ENCODE measurements around the gene ZRANB1.
A peak's percentile ranks its signal among the peaks of the same experiment; 100 is the strongest.
"Not testable (repeated sequence)": the region's sequence is repeated elsewhere in the genome, so short reads cannot be mapped to it uniquely, and the experiment has no call there.

ZRANB1 gene

DNA sequence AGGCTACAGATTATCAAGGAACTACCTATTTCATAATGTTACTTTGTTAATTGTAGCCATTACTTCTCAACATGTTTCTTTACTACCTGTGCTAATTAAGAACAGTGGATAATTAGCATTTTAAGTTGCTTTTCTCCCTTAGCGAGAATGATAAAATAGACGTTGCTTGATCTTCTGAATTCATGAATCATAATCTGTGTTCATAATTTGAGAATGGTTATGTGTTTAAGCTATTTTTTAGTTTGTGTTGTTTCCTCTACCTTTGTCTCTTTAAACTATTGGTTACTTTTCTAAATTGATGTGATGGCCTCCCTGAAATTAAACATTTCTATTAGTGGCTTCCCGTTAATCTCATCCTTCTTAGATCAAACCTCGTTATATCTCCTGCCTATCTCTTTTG, at the start of gene ZRANB1:
ZRANB1 (plus strand) TSS at position 301 of the 400 bp plus-strand sequence. CDS start 371 bp downstream, outside the sequence.
- DNase-seq = no peak

DNA sequence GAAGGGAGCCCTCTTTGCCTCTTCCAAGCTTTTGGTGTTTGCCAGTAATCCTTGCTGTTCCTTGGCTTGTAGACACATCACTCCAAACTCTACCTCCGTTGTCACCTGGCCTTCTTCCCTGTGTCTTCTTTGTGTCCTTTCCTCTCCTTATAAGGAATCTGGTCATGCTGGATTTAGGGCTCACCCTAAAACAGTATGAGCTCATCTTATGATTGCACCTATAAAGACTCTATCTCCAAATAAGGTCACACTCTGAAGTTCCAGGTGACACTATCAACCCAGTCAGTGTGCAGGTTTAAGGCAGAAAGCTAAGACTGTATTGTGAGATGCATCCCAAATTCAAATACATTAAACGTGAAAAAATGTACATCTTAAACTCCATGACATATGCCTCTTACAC, 49.0 kb upstream of the ZRANB1 start:
- DNase-seq = no peak

DNA sequence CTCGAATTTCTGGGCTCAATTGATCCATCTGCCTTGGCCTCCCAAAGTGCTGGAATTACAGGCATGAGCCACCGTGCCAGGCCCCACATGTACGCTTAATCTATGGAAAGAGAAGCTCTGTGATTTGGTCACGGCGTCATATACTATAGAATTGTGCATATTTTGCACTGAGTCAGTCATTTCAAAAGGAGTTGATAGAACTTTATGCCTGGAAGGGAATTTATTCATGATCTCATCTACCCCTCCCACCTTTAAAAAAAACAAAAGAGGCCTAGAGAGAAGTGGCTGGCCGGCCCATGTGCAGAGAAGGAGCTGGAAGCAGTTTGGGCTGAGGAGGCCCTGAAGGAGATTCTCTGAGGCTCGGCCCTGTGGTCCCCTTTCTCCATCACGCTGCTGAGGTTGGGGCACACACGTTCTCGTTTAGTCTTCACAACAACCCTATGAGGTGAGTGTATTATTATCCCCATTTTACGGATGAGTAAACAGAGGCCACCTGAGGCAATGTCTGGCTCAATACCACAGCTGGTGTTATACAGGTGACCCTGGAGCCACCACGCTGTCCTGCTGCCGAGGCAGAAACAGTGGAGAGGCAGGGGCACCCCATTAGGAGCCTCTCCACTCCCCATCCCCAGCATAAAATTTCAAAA, 47.2 kb upstream of the ZRANB1 start:
- DNase-seq = no peak

DNA sequence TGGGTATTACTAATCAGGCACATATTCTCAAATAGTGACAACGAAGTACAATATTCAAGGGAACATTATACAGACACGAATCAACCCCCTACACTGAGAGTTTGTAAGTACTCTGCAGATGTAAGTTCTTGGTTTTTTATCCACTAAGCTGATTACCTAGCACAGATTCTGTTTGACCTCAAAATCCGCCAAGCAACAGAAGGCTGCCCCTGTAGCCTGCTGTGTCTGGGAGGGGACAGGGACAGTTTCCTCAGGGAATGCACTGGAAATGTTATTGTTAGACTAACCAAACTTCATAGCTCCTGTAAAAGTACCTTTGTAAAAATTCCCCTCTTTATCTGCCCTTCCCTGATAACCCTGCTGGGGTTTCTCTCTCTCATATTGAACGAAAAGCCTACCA, 45.2 kb upstream of the ZRANB1 start:
- DNase-seq = no peak

DNA sequence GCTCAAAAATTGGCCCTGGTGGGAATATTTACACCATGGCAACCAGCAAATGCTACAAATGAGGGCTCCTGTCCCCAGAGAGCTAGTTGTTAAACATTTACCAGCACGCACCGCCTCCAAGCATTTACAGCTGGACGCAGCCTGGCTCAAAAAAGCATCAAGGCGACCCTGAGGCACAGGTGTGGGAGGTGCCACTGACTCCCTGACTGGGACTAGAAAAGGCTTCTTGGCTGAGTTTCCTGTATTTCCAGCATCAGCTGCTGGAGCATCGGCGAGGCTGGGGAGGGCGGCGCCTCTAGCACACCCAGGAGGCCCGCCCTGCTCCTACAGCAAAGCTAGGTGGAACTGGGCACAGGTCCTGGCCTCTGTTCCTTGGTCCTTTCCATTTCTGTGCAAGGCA, 43.5 kb upstream of the ZRANB1 start:
- no peak for DNase-seq

DNA sequence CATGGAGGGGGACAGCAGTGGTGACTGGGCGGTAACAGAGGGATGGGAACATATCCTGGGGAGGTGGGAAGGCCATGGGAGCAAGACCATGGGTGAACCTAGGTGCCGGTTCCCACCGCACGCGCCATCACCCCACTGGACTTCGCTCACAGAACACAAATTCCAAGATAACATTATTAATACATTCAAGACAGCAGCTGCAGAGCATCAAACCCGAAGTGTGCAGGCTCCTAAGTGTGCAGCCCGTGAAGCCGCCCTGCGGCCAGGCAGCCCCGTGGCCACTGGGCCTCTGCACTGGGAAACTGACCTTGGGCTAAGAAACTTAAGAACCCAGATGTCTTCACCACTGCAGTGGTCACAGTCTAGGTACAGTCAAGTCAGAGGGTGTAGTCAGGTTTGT, 42.8 kb upstream of the ZRANB1 start:
- DNase-seq = no peak

DNA sequence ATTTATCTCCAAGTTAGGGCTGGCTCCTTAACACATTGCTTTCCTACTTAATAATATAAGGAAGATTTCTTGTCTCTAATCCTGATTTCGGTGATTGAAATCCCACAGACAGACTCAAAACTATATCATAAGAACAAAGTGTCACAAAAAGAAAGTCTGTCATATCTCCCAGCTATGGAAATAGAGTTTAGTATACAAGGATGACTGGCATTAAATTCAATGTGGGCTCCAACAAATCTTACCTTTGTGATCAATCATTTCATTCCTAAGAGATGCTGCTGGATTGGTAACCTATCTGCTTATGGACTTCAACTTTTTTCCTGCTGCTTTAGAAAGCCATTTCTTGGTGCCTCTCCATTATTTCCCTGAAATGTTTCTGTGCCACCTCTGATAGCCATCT, 39.5 kb upstream of the ZRANB1 start:
- no peak for DNase-seq

DNA sequence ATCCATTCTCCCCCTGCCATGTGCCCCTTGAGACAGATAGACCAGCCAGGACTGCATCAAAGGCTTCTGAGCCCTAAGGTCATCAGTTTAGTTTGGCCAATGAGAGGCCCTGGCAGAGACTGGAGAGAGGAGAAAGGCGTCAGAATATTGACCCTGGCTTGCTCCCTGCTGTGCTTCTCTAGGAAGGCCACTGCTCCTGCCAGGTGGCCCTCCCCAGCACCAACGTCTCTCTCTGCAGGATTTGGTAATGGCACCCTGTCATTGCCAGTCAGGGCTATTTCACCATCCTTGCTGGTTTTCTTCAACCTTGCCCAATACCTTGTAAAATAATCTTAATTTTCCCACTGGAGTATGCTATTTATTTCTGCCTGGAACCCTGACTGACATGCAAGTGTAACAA, 38.8 kb upstream of the ZRANB1 start:
- no peak for DNase-seq

DNA sequence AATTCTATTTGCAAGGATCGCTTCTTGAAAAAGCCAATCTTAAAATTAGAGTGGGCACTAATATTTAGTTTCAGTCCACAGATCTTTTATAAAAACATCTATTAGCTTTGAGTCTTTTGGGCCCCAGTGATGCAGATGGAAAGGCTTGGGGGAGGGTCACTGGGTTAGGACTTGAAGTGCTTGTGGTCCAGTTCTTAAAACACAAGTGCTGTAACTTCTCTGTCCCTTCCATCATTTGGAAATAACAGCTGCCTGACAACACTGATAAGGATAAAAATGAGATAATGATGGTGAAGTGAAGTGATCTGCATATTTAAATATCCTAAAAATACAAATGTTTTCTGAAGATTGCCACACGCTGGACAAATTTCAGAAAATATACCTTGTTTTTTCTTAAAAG, 37.1 kb upstream of the ZRANB1 start:
- no peak for DNase-seq

DNA sequence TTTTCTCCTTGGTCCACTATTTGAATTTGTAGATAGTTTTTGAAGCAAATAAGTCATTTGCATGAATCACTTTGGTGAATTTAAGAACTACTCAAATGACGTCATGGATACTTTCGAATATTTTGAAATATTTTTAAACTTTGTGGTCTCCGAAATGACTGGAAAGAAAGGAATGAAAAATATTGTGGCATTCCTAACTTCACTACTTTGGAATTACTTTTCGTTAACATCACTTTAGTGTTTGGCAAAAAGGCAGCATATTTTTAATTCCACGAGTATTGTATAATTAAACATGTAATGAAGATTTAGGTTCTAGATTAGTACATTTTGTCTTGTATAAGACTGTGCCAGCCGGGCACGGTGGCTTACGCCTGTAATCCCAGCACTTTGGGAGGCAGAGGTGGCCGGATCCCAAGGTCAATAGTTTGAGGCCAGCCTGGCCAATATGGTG, 35.3 kb upstream of the ZRANB1 start:
- no peak for DNase-seq

DNA sequence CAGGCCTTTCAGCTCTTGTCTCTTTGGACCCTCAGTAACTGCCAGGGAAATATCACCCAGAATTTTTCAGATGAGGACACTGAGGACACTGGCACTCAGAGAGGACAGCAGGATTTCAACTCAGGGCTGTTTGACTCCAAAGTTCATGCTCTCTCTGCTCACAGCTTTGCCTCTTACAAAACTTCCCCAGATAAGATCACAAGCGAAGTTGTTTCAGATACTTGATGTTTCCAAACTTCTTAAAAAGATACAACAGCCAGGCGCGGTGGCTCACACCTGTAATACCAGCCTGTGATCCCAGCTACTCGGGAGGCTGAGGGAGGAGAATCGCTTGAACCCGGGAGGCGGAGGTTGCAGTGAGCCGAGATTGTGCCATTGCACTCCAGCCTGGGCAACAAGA, 32.4 kb upstream of the ZRANB1 start:
- no peak for DNase-seq

DNA sequence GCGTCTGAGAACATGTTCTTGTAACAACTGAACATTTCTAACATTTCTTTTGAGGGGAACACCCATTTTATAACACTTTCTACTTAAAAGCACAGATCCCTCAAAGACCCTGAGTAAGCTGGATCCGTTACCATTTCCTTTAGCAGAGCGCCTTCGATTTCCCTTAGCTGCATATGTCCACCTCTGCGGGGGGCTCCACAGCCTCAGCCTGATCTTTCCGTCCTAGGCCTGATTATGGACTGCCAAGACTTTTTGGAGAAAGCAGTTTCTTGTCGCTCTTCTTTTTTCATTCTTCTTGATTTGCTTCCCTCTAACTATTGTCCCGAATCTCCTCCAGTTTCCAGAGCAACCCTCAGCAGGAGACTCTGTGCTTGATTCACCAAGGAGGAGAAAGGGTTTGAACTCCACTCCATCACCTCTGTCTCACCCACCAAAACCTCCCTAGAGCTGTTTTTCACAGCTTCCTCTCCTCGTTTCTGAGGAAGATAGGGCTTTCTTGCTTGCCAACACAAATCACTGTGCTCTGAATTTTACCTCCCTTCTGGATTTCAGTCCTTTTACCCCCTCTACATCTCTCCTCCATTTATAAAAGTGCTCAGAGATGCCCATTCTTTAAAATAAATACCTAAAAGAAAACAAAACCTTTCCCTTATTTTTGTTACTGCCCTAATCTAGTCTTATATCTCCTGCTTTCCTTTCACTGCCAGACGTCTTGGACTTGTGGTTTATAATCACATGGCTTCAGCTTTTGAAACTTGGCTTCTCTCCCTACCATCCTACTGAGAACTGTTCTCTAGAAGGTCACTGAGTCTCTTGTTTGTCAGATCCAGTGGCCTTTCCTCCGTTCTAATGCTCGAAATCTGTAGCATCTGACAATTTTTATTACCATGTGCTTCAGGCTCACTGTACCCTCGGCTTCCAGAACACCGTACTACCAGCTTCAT, 30.5 kb upstream of the ZRANB1 start:
- no peak for DNase-seq

DNA sequence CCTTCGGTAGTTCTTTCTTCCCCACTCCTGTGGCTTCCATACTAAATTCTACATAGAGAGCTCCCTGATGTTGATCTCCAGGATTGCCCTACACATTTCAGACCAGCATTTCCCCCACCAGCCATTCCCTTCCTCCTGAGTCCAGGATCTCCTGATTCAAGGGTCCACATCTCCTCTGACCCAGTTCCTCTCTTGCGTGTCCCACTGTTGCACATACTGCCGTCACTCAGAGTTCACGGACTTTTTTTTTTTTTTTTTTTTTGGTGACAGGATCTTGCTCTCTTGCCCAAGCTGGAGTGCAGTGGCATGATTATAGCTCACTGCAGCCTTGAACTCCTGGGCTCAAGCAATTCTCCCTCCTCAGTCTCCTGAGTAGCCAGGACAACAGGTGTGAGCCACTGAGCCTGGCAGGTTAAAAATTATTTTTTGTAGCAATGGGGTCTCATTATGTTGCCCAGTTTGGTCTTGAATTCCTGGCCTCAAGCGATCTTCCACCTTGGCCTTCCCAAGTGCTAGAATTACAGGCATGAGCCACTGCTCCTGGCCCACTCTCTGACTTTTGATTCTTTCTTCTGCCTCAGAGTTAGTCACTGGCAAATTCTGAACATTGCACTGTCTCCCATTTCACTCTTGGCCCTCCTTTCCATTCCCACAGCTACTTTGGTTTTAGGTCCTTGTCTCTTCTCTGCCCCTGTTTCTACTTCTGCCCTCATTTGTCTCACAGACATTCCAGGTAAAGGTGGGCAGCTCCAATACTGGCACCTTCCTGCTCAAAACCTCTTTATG, 29.6 kb upstream of the ZRANB1 start:
- no peak for DNase-seq

DNA sequence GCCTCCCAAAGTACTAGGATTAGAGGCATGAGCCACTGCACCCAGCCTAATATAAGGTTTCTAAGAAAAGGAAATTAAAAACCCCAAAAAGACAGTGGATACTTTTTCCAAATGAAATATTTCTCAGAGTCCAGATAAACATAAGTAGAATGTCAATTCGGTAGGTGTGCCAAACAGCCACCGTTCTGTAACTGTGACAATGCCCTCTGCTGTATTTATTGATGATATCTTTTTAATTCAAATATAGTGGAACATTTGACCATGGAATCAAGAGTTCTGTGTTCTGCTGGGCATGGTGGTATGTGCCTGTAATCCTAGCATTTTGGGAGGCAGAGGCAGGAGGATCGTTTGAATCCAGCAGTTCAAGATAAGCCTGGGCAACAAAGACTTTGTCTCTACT, 28.8 kb upstream of the ZRANB1 start:
- DNase-seq = no peak

DNA sequence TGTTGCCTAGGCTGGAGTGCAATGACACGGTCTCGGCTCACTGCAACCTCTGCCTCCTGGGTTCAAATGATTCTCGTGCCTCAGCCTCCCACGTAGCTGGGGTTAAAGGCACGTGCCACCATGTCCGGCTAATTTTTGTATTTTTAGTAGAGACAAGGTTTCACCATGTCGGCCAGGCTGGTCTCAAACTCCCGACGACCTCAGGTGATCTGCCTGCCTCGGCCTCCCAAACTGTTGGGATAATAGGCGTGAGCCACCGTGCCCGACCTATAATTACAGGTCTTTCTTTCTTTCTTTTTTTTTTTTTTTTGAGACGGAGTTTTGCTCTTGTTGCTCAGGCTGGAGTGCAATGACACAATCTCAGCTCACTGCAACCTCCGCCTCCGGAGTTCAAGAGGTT, 27.5 kb upstream of the ZRANB1 start:
- not testable (repeated sequence) for DNase-seq

DNA sequence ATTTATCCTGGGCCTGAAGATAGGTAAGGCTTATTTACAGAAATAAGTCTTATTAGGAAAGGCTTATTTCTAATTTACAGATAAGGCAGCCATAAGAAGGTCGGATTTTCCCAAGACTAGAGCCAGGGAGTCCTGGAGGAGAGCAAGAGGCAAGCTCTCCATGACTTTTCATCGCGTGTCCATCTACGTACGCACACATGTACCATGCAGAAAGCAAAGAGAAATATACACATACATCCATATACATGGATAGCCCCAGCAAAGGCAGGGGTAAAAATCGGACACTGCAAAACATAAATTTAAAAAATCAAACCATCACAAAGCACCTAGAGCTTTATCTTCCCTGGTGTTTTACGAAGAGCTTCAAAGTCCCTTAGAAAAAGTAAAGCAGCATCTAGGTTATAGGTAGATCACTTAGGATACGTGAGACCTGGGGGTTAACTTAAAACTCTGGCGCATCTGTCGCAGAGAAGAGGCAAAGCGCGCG, 25.8 kb upstream of the ZRANB1 start:
- no peak for DNase-seq

DNA sequence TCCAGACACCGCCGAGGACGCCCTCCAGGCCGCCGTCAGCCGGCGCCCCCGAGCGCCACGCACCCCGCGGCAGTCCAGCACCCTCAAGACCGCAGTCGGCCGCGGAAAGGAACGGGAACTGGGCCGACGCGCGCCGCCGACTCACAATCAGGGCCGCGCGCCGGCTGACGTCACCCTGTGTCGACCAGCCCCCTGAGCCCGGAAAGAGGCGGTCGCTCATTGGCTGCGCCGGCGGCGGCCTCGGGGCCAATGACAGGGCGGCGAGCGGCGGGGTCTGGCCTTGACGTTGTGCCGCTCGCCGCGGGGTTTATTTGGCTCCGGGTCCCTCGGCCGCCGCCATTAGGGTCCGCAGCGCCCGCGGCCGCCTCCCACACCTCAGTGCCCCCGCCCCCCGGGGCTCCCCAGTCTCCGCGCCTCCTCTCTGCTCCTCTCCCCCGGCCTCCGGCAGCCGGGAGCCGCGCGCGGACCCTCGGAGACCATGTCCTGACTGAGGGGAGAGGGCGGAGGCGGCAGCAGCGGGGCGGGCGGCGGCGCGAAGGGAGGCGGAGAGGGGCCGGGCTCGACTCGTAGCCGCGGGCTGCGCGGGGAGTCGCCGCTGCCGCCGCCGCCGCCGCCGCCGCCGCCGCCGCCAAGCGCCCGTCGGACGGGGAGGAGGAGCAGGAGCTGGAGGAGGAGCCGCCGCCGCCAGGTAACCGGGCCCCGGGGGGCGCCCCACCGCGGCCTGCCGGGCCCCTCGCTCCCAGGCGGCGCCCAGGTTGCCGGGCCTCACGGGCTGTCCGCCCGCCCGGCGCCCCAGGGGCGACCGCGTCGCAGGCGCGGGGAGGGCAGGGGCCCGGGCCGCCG, 25.1 kb upstream of the ZRANB1 start:
- DNase-seq = peak; percentile 79

DNA sequence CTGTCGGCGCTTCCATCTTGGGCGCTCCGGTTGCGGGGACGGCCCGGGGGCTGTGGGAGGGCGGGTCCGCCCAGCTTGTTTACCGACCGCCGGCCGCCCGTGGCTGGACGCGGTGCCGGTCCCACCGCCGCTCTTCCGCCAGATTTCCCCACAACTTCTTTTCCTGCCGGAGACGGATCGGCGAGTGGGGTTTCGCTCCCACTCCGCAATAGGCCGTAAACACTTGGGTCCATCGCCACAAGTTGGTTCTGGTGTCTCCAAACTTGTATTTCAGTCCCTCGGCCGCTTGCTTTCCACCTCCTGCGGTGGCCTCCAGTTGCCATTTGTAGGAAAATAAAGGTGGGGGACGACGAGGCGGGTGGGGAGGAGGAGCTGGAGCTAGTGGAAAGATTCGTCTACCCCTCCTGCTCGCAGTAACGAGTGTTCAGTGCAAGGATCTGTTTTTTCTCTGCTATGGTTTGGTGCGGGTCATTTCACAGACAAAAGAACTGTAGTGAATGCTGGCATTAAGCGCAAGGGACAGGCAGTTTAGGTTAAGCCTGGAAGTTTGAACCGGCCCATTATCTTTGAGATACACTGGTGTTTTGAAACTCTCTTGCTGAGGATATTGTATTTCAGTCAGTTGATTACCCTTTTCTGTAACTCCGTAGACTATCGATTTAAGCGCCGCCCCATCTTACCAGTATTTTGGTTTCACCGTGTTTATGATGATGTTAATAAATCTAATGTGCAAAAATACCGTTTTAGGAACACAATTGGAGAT, 24.3 kb upstream of the ZRANB1 start:
- peak; percentile 9 for DNase-seq

DNA sequence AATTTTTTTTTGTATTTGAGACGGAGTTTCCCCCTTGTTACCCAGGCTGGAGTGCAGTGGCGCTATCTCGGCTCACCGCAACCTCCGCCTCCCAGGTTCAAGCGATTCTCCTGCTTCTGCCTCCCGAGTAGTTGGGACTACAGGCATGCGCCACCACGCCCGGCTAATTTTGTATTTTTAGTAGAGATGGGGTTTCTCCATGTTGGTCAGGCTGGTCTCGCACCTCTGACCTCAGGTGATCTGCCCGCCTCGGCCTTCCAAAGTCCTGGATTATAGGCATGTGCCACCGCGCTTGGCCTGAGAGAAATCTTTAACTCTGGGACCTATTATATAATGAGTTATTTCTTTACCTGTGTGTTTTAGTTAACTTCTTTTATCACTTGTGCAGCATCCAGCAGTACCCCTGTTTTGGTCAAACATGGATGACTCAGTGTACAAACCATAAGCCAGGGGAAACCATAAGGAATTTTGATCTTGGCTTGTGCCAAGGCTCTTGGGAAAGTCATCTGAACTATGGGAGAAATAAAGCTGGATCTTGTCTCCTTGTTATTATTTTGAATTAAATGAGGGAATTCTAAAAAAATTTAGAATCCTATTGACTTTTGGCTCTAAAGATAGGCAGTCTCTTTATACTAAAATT, 23.6 kb upstream of the ZRANB1 start:
- DNase-seq = no peak

DNA sequence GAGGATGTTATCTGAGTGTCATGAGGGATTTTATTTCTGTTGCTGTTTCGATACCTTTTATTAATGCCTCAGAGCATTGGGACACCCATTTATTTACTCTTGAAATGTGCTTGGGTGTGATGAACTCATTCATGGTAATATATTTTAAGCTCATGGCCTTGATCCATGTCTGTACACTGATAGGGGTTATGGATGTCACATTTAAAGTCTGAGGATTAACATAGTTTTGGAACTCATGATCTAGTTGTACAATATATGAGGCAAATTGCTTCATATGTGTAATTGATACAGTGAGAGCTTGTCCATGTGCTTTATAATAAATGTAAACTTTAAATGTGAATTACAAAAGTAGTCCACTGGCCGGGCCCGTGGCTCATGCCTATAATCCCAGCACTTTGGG, 23.0 kb upstream of the ZRANB1 start:
- DNase-seq = no peak

DNA sequence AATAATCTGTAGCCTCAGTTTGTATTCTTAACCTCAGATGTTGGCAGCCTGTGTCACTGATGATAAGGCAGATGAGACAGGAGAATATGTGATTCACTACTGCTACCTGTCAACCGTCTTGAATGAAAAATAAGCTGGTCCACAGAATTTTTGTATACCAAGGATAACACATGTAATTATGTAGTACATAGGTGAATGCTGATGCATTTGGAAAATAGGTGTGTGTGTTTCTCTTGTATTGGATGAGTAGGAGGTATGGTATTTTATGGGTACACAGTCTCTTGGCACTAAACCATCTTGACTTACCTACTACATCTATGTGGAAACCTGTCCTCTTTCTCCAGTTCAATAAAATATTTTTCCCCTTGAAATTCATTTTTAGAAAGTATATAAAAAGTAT, 20.7 kb upstream of the ZRANB1 start:
- DNase-seq = no peak
